Urinary bladder (tissue), 4 donors: ENCODE results near the gene FCAMR. TPM values are rescaled to one million over a fixed set of nuclear protein-coding genes. Genes with fewer than 3 reads are reported as not detected.
"Not testable (repeated sequence)": the region's sequence is repeated elsewhere in the genome, so short reads cannot be mapped to it uniquely, and the experiment has no call there.

Experiments
- DNase-seq: peaks from one replicate; pipeline ENCODE4 v3.0.0-alpha.2; 2015; ENCODE audit errors: extremely low spot score
- H3K27ac ChIP-seq: one replicate; pipeline ENCODE4 v1.5.1; 2013; ENCODE audit warnings: low read depth, mild to moderate bottlenecking, moderate library complexity
- H3K36me3 ChIP-seq: one replicate; pipeline ENCODE4 v1.6.1; 2013; ENCODE audit warnings: mild to moderate bottlenecking, moderate library complexity; ENCODE audit not compliant: insufficient read depth
- H3K4me1 ChIP-seq: one replicate; pipeline ENCODE4 v1.6.1; 2013; ENCODE audit warnings: mild to moderate bottlenecking, moderate library complexity; ENCODE audit not compliant: insufficient read depth
- H3K4me3 ChIP-seq: one replicate; pipeline ENCODE4 v1.5.1; 2013; ENCODE audit warnings: low read depth, low read length
- WGBS: extraction: QIAGEN DNeasy Blood & Tissue Kit; methylation state at CpG from one replicate; pipeline ENCODE4 v1.1.7; 2013; 5-methylcytosine and 5-hydroxymethylcytosine counted together
- polyA plus RNA-seq: library from polyadenylated mRNA; stranded (reverse); fragments of 200-250 nt; gene quantifications from one replicate; pipeline ENCODE4 v1.2.3, GENCODE V29; 2013
- total RNA-seq: library from RNA; depleted of rRNA; stranded (reverse); fragments of >200 nt; gene quantifications from one replicate; pipeline ENCODE4 v1.2.3, GENCODE V29; 2014
- donor health status: healthy with polysubstance abuse.
- donor health status: healthy.

FCAMR gene
- total and polyA plus RNA-seq, 2 donors: not detected

- WGBS: 77% methylated on average over 11 of the region's 11 CpGs
- Histone ChIP-seq H3K36me3 (no peaks in the 10 kb centered on the region), H3K4me3 (no peak overlapping the region), H3K4me1 (no peaks in the 10 kb centered on the region), H3K27ac (no peak overlapping the region)
- DNase-seq: no peak
Observed at GRCh38 chr1:206925106-206925736, 45.0 kb downstream of the FCAMR start.

GRCh38 chr1:206924592-206925105 lies 45.6 kb downstream of the FCAMR start:
- 73% methylated on average over 8 of the region's 8 CpGs for WGBS
- DNase-seq: no peak
- Histone ChIP-seq H3K4me3 (no peak overlapping the region), H3K4me1 (no peaks in the 10 kb centered on the region), H3K27ac (no peak overlapping the region), H3K36me3 (no peaks in the 10 kb centered on the region)

DNA sequence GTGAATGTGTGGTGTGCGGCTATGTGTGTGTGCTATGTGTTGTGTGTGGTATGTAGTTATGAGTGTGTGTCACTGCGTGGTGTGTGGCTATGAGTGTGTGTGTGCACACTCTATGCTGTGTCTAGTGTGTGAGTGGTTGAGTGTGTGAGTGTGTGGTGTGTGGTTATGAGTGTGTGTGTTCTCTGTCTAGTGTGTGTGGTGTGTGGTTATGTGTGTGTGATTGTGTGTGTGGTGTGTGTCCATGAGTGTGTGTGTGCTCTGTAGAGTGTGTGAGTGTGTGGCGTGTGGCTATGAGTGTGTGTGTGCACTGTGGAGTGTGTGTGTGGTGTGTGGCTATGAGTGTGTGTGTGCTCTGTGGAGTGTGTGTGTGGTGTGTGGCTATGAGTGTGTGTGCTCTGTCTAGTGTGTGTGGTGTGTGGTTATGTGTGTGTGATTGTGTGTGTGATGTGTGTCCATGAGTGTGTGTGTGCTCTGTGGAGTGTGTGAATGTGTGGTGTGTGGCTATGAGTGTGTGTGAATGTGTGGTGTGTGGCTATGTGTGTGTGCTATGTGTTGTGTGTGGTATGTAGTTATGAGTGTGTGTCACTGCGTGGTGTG lies 46.2 kb downstream of the FCAMR start:
- DNase-seq, H3K36me3 ChIP-seq, H3K27ac ChIP-seq, H3K4me3 ChIP-seq, H3K4me1 ChIP-seq: not testable (repeated sequence)
- WGBS: 97% methylated on average over 4 of the region's 4 CpGs

GRCh38 chr1:206923009-206923960 lies 47.0 kb downstream of the FCAMR start:
- DNase-seq: no peak
- no peak overlapping the region for H3K27ac ChIP-seq
- H3K36me3 ChIP-seq: no peaks in the 10 kb centered on the region
- WGBS: 71% methylated on average over 12 of the region's 12 CpGs
- no peak overlapping the region for H3K4me3 ChIP-seq
- no peaks in the 10 kb centered on the region for H3K4me1 ChIP-seq

GRCh38 chr1:206922524-206922923 lies 47.7 kb downstream of the FCAMR start:
- Histone ChIP-seq H3K27ac (no peak overlapping the region), H3K4me3 (no peak overlapping the region), H3K4me1 (no peaks in the 10 kb centered on the region), H3K36me3 (no peaks in the 10 kb centered on the region)
- WGBS: 69% methylated on average over 1 of the region's 1 CpG
- no peak for DNase-seq

- WGBS: 56% methylated on average over 7 of the region's 7 CpGs
- Histone ChIP-seq H3K4me1 (no peaks in the 10 kb centered on the region), H3K27ac (no peak within 1 kb of the TSS), H3K4me3 (peak within 1 kb of the TSS; percentile 3), H3K36me3 (no peaks in the 10 kb centered on the region)
- DNase-seq: peak; percentile 8
Observed at GRCh38 chr1:206921772-206922265, 48.4 kb downstream of the FCAMR start, which contains the start of gene FCMR. Gene FCMR, minus strand, starts transcription at chr1:206921941. Its CDS starts 87 bp downstream, at chr1:206921854.

DNA sequence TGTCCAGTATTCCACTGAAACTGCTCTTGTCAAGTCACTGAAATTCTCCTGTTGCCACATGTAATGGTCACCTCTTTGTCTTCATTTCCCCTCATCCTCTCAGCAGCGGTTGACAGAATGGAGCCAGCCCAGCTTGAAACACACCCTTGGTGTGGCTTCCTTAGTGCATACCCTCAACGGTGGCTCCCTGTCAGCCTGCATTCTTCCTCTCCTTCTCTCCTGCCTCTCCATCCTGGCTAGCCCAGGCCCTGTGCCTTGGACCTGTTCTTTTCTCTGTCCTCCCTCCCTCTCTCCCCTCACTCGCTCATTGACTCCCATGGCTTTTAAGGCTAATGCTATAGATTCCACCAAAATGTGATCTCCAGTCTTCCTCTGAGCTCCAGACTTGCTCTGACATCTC lies 52.2 kb downstream of the FCAMR start:
- no peak for DNase-seq
- H3K4me1 ChIP-seq: no peaks in the 10 kb centered on the region
- H3K27ac ChIP-seq: no peak overlapping the region
- WGBS: 71% methylated on average over 3 of the region's 3 CpGs
- H3K36me3 ChIP-seq: no peaks in the 10 kb centered on the region
- no peak overlapping the region for H3K4me3 ChIP-seq

GRCh38 chr1:206916000-206916709 lies 54.1 kb downstream of the FCAMR start:
- no peaks in the 10 kb centered on the region for H3K4me1 ChIP-seq
- no peak overlapping the region for H3K4me3 ChIP-seq
- H3K36me3 ChIP-seq: no peaks in the 10 kb centered on the region
- 68% methylated on average over 8 of the region's 8 CpGs for WGBS
- DNase-seq: no peak
- H3K27ac ChIP-seq: no peak overlapping the region

DNA sequence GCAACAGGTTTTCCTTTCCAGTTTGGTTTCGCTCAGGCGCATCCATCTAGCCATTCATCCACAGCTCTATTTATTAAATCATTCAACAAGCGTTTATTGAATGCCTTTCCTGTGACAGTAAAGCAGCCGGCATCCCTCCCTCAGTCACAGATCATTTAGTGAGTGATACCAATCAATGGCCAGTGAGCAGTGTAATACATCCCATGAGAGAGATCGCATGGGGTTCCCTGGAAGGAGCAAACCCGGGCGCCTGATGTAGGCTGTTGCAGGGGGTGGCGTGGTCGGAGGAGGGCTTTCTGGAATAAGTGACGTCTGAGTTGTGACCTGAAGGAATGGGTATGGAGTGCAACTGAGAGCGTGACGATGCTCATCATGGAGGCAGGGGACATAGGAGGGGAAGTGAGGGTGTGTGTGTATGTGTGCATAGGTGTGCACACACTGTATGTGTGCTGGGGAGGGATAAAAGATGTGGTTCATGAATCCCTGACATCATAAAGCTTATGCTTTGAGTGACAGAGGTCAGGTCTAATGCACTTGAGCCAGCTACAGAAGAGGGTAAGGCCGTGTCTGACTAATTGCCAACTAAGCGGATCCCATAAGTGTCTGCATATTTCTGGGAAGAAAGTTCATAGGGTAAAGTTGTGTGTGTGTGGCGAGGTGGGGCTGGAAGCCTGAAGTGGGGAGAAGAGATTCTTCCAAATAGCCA lies 55.1 kb downstream of the FCAMR start:
- H3K36me3 ChIP-seq: no peaks in the 10 kb centered on the region
- DNase-seq: no peak
- H3K27ac ChIP-seq: no peak overlapping the region
- 80% methylated on average over 15 of the region's 15 CpGs for WGBS
- no peaks in the 10 kb centered on the region for H3K4me1 ChIP-seq
- no peak overlapping the region for H3K4me3 ChIP-seq

GRCh38 chr1:206913766-206914537 lies 56.3 kb downstream of the FCAMR start:
- Histone ChIP-seq H3K36me3 (no peaks in the 10 kb centered on the region), H3K4me1 (no peaks in the 10 kb centered on the region), H3K27ac (no peak overlapping the region), H3K4me3 (no peak overlapping the region)
- DNase-seq: no peak
- 85% methylated on average over 12 of the region's 12 CpGs for WGBS

- Histone ChIP-seq H3K4me3 (no peak overlapping the region), H3K27ac (no peak overlapping the region), H3K4me1 (no peaks in the 10 kb centered on the region), H3K36me3 (no peaks in the 10 kb centered on the region)
- DNase-seq: peak; percentile 62
- WGBS: 22% methylated on average over 7 of the region's 7 CpGs
Observed at GRCh38 chr1:206912445-206913095, 57.7 kb downstream of the FCAMR start.
